HEK293 (cell line): ENCODE results near the gene MPC1L.

ENCODE experiments used
- CTCF ChIA-PET: fragments of 350-600 bp; formaldehyde crosslinking; extraction: SDS; loops from one replicate; lab custom pipeline; 2021; ENCODE audit warnings: antibody characterized with exemption; lab: Yijun Ruan, JAX
- POLR2A ChIA-PET: fragments of 300-600 bp; formaldehyde crosslinking; extraction: SDS; loops from one replicate; lab custom pipeline; 2020; ENCODE audit warnings: antibody characterized with exemption, inconsistent platforms; lab: Yijun Ruan, JAX
- H3K27ac ChIP-seq: fragments of 200-500 bp; sonication (Bioruptor generic); 2 replicates; pipeline ENCODE4 v1.5.1; 2014; ENCODE audit warnings: low read depth, low read length, control low read depth, inconsistent platforms; ENCODE audit errors: extremely low read depth
- H3K36me3 ChIP-seq, 2 experiments: fragments of 200-500 bp in 1 of 2; sonication (Bioruptor generic) in 1 of 2; 1 replicate in 1 of 2; 2 replicates in 1 of 2; pipeline ENCODE4 v1.5.1; 2014 to 2017; ENCODE audit warnings: inconsistent platforms in 2 of 2, low read length in 2 of 2; ENCODE audit not compliant: control insufficient read depth in 2 of 2, insufficient read depth in 1 of 2
- H3K4me1 ChIP-seq: fragments of 200-500 bp; sonication (Bioruptor generic); 2 replicates; pipeline ENCODE4 v1.5.1; 2014; ENCODE audit warnings: mild to moderate bottlenecking, low read length, inconsistent platforms; ENCODE audit not compliant: control insufficient read depth, insufficient read depth
- H3K4me3 ChIP-seq: 2 replicates; pipeline ENCODE4 v1.5.1; 2011; ENCODE audit warnings: low read depth, mild to moderate bottlenecking, control low read depth, low read length, moderate library complexity
- H3K9me3 ChIP-seq: fragments of 200-500 bp; sonication (Bioruptor generic); 2 replicates; pipeline ENCODE4 v1.5.1; 2014; ENCODE audit warnings: low read depth, low read length, inconsistent platforms; ENCODE audit not compliant: control insufficient read depth, insufficient read depth
- GLI4 ChIP-seq: fragments of 450-650 bp; formaldehyde crosslinking; IDR thresholded peaks from 2 replicates; pipeline ENCODE4 v1.5.1; 2016; ENCODE audit warnings: missing biosample characterization, missing genetic modification characterization
- KLF8 ChIP-seq: fragments of 450-650 bp; formaldehyde crosslinking; IDR thresholded peaks from 2 replicates; pipeline ENCODE4 v1.5.1; 2016; ENCODE audit warnings: missing biosample characterization, missing genetic modification characterization
- KLF9 ChIP-seq: fragments of 450-650 bp; formaldehyde crosslinking; IDR thresholded peaks from 2 replicates; pipeline ENCODE4 v1.5.1; 2016; ENCODE audit warnings: missing biosample characterization, missing genetic modification characterization, low read depth
- SCRT2 ChIP-seq: fragments of 450-650 bp; formaldehyde crosslinking; IDR thresholded peaks from 2 replicates; pipeline ENCODE4 v1.5.1; 2016; ENCODE audit warnings: missing biosample characterization, missing genetic modification characterization
- ZBTB17 ChIP-seq: fragments of 450-650 bp; formaldehyde crosslinking; IDR thresholded peaks from 2 replicates; pipeline ENCODE4 v1.5.1; 2016; ENCODE audit warnings: missing biosample characterization, missing genetic modification characterization
- ZBTB20 ChIP-seq: fragments of 450-650 bp; formaldehyde crosslinking; IDR thresholded peaks from 2 replicates; pipeline ENCODE4 v1.5.1; 2016; ENCODE audit warnings: missing biosample characterization, missing genetic modification characterization
- ZIC2 ChIP-seq: fragments of 450-650 bp; formaldehyde crosslinking; IDR thresholded peaks from 2 replicates; pipeline ENCODE4 v1.5.1; 2016; ENCODE audit warnings: missing biosample characterization, missing genetic modification characterization
- ZNF292 ChIP-seq: fragments of 450-650 bp; formaldehyde crosslinking; IDR thresholded peaks from 2 replicates; pipeline ENCODE4 v1.5.1; 2016; ENCODE audit warnings: low read depth, missing biosample characterization, missing genetic modification characterization, borderline replicate concordance
- ZNF341 ChIP-seq: fragments of 450-650 bp; formaldehyde crosslinking; IDR thresholded peaks from 2 replicates; pipeline ENCODE4; 2016; ENCODE audit warnings: low read depth, missing biosample characterization, missing genetic modification characterization
- ZNF366 ChIP-seq: fragments of 450-650 bp; formaldehyde crosslinking; conservative IDR thresholded peaks from 2 replicates; pipeline ENCODE4 v1.5.1; 2016; ENCODE audit warnings: missing biosample characterization, missing genetic modification characterization
- ZNF473 ChIP-seq: fragments of 450-650 bp; formaldehyde crosslinking; IDR thresholded peaks from 2 replicates; pipeline ENCODE4 v1.5.1; 2017; ENCODE audit warnings: missing biosample characterization, missing genetic modification characterization
- ZNF629 ChIP-seq: fragments of 450-650 bp; formaldehyde crosslinking; IDR thresholded peaks from 2 replicates; pipeline ENCODE4 v1.5.1; 2017; ENCODE audit warnings: missing biosample characterization, missing genetic modification characterization
- ZNF670 ChIP-seq: fragments of 450-650 bp; formaldehyde crosslinking; IDR thresholded peaks from 2 replicates; pipeline ENCODE4 v1.5.1; 2016; ENCODE audit warnings: missing biosample characterization, missing genetic modification characterization, low read depth
- ZNF792 ChIP-seq: fragments of 450-650 bp; formaldehyde crosslinking; IDR thresholded peaks from 2 replicates; pipeline ENCODE4 v1.5.1; 2016; ENCODE audit warnings: missing biosample characterization, missing genetic modification characterization
- ZNF830 ChIP-seq: fragments of 450-650 bp; IDR thresholded peaks from 2 replicates; pipeline ENCODE4 v1.5.0; 2018; ENCODE audit warnings: missing biosample characterization, missing genetic modification characterization, low read depth, mild to moderate bottlenecking, moderate library complexity
- ZSCAN30 ChIP-seq: fragments of 450-650 bp; IDR thresholded peaks from 2 replicates; pipeline ENCODE4 v1.5.1; 2018; ENCODE audit warnings: missing biosample characterization, mild to moderate bottlenecking, missing genetic modification characterization, moderate library complexity
- TF ChIP-seq, protein P1 (sequence below): sonication (generic); formaldehyde crosslinking; IDR thresholded peaks from 2 replicates; pipeline ENCODE4 v1.8.1; 2022; ENCODE audit warnings: mild to moderate bottlenecking, moderate library complexity, missing genetic modification reagents
- TF ChIP-seq, protein P2 (sequence below): fragments of 450-650 bp; formaldehyde crosslinking; IDR thresholded peaks from 2 replicates; pipeline ENCODE4 v1.5.1; 2016; ENCODE audit warnings: missing biosample characterization, missing genetic modification characterization
- TF ChIP-seq, protein P3 (sequence below): fragments of 450-650 bp; formaldehyde crosslinking; optimal IDR thresholded peaks from 2 replicates; pipeline ENCODE3; 2016; ENCODE audit warnings: missing biosample characterization, mild to moderate bottlenecking, missing genetic modification characterization
- TF ChIP-seq, protein P4 (sequence below): fragments of 450-650 bp; formaldehyde crosslinking; IDR thresholded peaks from 2 replicates; pipeline ENCODE4 v1.5.1; 2017; ENCODE audit warnings: missing biosample characterization, missing genetic modification characterization
- TF ChIP-seq, protein P5 (sequence below): fragments of 450-650 bp; formaldehyde crosslinking; IDR thresholded peaks from 2 replicates; pipeline ENCODE4 v1.5.1; 2017; ENCODE audit warnings: missing biosample characterization, missing genetic modification characterization
- TF ChIP-seq, protein P6 (sequence below): fragments of 450-650 bp; IDR thresholded peaks from 2 replicates; pipeline ENCODE4 v1.5.1; 2018; ENCODE audit warnings: missing biosample characterization, mild to moderate bottlenecking, missing genetic modification characterization
- TF ChIP-seq, protein P7 (sequence below): fragments of 450-650 bp; formaldehyde crosslinking; IDR thresholded peaks from 2 replicates; pipeline ENCODE4 v1.5.1; 2016; ENCODE audit warnings: missing biosample characterization, missing genetic modification characterization

Gene MPC1L

DNA sequence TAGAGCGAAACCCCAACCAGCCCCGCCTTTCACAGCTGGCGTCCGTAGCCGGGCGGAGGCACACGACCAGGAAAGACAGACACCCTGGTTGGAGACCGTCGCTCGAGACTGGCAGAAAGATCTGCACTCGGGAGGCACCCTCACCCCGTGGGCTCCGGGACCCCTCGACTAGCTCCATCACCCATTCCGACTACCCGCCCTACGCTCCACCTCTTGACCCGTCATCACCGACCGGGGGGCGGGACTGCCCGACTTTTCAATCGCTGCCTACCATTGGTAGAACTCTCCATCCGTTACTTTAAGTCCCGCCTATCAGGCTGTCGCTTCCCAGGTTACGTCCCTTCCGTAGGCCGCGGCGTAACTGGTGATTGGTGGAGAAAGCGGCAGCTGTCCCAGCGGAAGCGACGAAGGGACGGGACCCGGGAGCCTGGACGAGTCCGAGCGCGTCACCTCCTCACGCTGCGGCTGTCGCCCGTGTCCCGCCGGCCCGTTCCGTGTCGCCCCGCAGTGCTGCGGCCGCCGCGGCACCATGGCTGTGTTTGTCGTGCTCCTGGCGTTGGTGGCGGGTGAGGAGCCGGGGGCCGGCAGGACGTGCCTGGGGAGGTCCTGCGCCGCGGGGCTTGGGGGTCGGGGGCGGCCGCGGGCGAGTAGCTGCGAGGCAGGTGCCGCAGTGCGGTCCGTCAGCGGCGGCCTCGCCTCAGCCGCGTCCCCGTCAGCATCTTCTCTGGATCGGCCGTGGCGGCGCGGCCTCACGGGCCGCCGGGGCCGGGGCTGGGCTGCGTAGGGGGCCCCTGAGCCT, 42.5 kb upstream of the MPC1L start, which contains the start of gene ATP6AP2:
ATP6AP2 (plus strand) TSS at position 434 of the 799 bp plus-strand sequence; CDS start at position 530, 96 bp downstream.
- peak within 1 kb of the TSS; percentile 50; the same call in 1 of the 2 replicates for H3K27ac ChIP-seq
- H3K4me1 ChIP-seq, result 0 out of 2 replicates have a peak, but pooled peaks cover 2% of the 10 kb centered on the region
- H3K4me3 ChIP-seq, result peak within 1 kb of the TSS; percentile 82
- POLR2A ChIA-PET, result interaction anchor here (0.6 to 1.2 kb wide), 4 partner anchors 9 to 66 kb away, joined by 3 to 5 read pairs (median 3); partner anchors contain the start of gene CXorf38
- no peaks in the 10 kb centered on the region for H3K36me3 ChIP-seq
- H3K9me3 ChIP-seq, result no peaks in the 10 kb centered on the region
- CTCF ChIA-PET, result interaction anchor here (0.9 kb wide), 1 partner anchor 58 kb away, joined by 3 read pairs; no protein-coding TSS in a partner anchor
- TF ChIP-seq ZNF629 (tag by site-specific recombination) (peak; percentile 76), ZNF670 (tag by site-specific recombination) (no peak), ZNF792 (peak; percentile 89), ZNF292 (tag by site-specific recombination) (no peak), ZSCAN30 (tag by site-specific recombination) (0 out of 2 replicates have a peak, but pooled peaks have one; percentile 14), ZNF473 (tag by site-specific recombination) (no peak), ZNF366 (tag by site-specific recombination) (0 out of 2 replicates have a peak, but pooled peaks have one; percentile 20), SCRT2 (tag by site-specific recombination) (peak; percentile 80; the same call in 1 of the 2 replicates), ZBTB20 (tag by site-specific recombination) (peak; percentile 98), KLF8 (peak; percentile 48; the same call in 1 of the 2 replicates), ZNF830 (no peak), ZBTB17 (tag by site-specific recombination) (peak; percentile 95), KLF9 (tag by site-specific recombination) (0 out of 2 replicates have a peak, but pooled peaks have one; percentile 25), ZNF341 (tag by site-specific recombination) (peak; percentile 88), GLI4 (tag by site-specific recombination) (no peak), ZIC2 (tag by site-specific recombination) (peak; percentile 77)
- TF ChIP-seq, protein P1, sequence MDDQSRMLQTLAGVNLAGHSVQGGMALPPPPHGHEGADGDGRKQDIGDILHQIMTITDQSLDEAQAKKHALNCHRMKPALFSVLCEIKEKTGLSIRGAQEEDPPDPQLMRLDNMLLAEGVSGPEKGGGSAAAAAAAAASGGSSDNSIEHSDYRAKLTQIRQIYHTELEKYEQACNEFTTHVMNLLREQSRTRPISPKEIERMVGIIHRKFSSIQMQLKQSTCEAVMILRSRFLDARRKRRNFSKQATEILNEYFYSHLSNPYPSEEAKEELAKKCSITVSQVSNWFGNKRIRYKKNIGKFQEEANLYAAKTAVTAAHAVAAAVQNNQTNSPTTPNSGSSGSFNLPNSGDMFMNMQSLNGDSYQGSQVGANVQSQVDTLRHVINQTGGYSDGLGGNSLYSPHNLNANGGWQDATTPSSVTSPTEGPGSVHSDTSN (CRISPR knock-in tag), result peak; percentile 85; the same call in 1 of the 2 replicates
- TF ChIP-seq, protein P2, sequence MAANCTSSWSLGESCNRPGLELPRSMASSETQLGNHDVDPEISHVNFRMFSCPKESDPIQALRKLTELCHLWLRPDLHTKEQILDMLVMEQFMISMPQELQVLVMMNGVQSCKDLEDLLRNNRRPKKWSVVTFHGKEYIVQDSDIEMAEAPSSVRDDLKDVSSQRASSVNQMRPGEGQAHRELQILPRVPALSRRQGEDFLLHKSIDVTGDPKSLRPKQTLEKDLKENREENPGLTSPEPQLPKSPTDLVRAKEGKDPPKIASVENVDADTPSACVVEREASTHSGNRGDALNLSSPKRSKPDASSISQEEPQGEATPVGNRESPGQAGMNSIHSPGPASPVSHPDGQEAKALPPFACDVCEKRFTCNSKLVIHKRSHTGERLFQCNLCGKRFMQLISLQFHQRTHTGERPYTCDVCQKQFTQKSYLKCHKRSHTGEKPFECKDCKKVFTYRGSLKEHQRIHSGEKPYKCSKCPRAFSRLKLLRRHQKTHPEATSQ (tag by site-specific recombination), result no peak
- TF ChIP-seq, protein P3, sequence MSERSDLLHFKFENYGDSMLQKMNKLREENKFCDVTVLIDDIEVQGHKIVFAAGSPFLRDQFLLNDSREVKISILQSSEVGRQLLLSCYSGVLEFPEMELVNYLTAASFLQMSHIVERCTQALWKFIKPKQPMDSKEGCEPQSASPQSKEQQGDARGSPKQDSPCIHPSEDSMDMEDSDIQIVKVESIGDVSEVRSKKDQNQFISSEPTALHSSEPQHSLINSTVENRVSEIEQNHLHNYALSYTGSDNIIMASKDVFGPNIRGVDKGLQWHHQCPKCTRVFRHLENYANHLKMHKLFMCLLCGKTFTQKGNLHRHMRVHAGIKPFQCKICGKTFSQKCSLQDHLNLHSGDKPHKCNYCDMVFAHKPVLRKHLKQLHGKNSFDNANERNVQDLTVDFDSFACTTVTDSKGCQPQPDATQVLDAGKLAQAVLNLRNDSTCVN (tag by site-specific recombination), result peak; percentile 80
- TF ChIP-seq, protein P4, sequence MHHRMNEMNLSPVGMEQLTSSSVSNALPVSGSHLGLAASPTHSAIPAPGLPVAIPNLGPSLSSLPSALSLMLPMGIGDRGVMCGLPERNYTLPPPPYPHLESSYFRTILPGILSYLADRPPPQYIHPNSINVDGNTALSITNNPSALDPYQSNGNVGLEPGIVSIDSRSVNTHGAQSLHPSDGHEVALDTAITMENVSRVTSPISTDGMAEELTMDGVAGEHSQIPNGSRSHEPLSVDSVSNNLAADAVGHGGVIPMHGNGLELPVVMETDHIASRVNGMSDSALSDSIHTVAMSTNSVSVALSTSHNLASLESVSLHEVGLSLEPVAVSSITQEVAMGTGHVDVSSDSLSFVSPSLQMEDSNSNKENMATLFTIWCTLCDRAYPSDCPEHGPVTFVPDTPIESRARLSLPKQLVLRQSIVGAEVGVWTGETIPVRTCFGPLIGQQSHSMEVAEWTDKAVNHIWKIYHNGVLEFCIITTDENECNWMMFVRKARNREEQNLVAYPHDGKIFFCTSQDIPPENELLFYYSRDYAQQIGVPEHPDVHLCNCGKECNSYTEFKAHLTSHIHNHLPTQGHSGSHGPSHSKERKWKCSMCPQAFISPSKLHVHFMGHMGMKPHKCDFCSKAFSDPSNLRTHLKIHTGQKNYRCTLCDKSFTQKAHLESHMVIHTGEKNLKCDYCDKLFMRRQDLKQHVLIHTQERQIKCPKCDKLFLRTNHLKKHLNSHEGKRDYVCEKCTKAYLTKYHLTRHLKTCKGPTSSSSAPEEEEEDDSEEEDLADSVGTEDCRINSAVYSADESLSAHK (tag by site-specific recombination), result no peak
- TF ChIP-seq, protein P5, sequence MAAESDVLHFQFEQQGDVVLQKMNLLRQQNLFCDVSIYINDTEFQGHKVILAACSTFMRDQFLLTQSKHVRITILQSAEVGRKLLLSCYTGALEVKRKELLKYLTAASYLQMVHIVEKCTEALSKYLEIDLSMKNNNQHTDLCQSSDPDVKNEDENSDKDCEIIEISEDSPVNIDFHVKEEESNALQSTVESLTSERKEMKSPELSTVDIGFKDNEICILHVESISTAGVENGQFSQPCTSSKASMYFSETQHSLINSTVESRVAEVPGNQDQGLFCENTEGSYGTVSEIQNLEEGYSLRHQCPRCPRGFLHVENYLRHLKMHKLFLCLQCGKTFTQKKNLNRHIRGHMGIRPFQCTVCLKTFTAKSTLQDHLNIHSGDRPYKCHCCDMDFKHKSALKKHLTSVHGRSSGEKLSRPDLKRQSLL (tag by site-specific recombination), result peak; percentile 98
- TF ChIP-seq, protein P6, sequence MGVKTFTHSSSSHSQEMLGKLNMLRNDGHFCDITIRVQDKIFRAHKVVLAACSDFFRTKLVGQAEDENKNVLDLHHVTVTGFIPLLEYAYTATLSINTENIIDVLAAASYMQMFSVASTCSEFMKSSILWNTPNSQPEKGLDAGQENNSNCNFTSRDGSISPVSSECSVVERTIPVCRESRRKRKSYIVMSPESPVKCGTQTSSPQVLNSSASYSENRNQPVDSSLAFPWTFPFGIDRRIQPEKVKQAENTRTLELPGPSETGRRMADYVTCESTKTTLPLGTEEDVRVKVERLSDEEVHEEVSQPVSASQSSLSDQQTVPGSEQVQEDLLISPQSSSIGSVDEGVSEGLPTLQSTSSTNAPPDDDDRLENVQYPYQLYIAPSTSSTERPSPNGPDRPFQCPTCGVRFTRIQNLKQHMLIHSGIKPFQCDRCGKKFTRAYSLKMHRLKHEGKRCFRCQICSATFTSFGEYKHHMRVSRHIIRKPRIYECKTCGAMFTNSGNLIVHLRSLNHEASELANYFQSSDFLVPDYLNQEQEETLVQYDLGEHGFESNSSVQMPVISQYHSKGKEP, result no peak
- TF ChIP-seq, protein P7, sequence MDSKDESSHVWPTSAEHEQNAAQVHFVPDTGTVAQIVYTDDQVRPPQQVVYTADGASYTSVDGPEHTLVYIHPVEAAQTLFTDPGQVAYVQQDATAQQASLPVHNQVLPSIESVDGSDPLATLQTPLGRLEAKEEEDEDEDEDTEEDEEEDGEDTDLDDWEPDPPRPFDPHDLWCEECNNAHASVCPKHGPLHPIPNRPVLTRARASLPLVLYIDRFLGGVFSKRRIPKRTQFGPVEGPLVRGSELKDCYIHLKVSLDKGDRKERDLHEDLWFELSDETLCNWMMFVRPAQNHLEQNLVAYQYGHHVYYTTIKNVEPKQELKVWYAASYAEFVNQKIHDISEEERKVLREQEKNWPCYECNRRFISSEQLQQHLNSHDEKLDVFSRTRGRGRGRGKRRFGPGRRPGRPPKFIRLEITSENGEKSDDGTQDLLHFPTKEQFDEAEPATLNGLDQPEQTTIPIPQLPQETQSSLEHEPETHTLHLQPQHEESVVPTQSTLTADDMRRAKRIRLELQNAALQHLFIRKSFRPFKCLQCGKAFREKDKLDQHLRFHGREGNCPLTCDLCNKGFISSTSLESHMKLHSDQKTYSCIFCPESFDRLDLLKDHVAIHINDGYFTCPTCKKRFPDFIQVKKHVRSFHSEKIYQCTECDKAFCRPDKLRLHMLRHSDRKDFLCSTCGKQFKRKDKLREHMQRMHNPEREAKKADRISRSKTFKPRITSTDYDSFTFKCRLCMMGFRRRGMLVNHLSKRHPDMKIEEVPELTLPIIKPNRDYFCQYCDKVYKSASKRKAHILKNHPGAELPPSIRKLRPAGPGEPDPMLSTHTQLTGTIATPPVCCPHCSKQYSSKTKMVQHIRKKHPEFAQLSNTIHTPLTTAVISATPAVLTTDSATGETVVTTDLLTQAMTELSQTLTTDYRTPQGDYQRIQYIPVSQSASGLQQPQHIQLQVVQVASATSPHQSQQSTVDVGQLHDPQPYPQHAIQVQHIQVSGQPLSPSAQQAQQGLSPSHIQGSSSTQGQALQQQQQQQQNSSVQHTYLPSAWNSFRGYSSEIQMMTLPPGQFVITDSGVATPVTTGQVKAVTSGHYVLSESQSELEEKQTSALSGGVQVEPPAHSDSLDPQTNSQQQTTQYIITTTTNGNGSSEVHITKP (tag by site-specific recombination), result peak; percentile 64
